K562 (cell line): Measurements from ENCODE around the gene MCL1. TPM values are rescaled to one million over a fixed set of nuclear protein-coding genes. Genes with fewer than 3 reads are reported as not detected.

Experiments used
- ATAC-seq: fragments of 200-7000 bp; cut with Tn5 transposase; 3 replicates; pipeline ENCODE4 v1.9.1; 2020; ENCODE audit warnings: moderate library complexity
- BruUV-seq: library from RNA; stranded (reverse); fragments of 400-500 nt; replicated peaks from 2 replicates; lab custom pipeline; 2021; lab: Mats Ljungman, UMichigan
- CTCF ChIA-PET: fragments of 300-600 bp; formaldehyde crosslinking; extraction: SDS; loops from one replicate; lab custom pipeline; 2021; ENCODE audit warnings: low intra/inter-chr PET ratio; lab: Yijun Ruan, JAX
- POLR2A ChIA-PET: fragments of 300-600, 350-650 bp; sonication (Branson Sonifier 250); formaldehyde crosslinking; extraction: SDS; loops from one replicate; lab custom pipeline; 2021; ENCODE audit warnings: antibody characterized with exemption, inconsistent platforms; lab: Yijun Ruan, JAX
- DNase-seq, 4 experiments: peaks; one replicate each; pipeline versions ENCODE4 v3.0.0 to v3.0.0-alpha.2; 2011 to 2018; ENCODE audit warnings: low spot score in 3 of 4, mixed read lengths in 3 of 4; ENCODE audit errors: extremely low read depth in 1 of 4
- FAIRE-seq: peaks from 2 replicates; lab custom pipeline; 2011; peaks lifted over from hg19 to GRCh38; lab: Jason Lieb, UNC
- H2AFZ ChIP-seq: 2 replicates; pipeline ENCODE4 v1.6.0; 2011; ENCODE audit warnings: low read depth, low read length, control low read depth, inconsistent platforms
- H3K27ac ChIP-seq: fragments of 200-600 bp; 3 replicates; pipeline ENCODE4 v1.8.0; 2011; ENCODE audit warnings: low read depth, mild to moderate bottlenecking, control low read depth, inconsistent platforms, low read length, moderate library complexity, mixed read lengths; ENCODE audit errors: extremely low read depth
- H3K27me3 ChIP-seq, 2 experiments: fragments of 300-600 bp in 1 of 2; 2 replicates in 1 of 2; 3 replicates in 1 of 2; pipeline versions ENCODE4 v1.6.0 to v1.8.0; 2011; ENCODE audit warnings: inconsistent platforms in 2 of 2, low read length in 2 of 2, mild to moderate bottlenecking in 1 of 2, mixed read lengths in 1 of 2, moderate library complexity in 1 of 2; ENCODE audit not compliant: control insufficient read depth in 2 of 2, insufficient read depth in 2 of 2
- H3K36me3 ChIP-seq: fragments of 300-600 bp; 3 replicates; pipeline ENCODE4 v1.8.0; 2011; ENCODE audit warnings: mild to moderate bottlenecking, low read length, inconsistent platforms; ENCODE audit not compliant: control insufficient read depth, insufficient read depth
- H3K4me1 ChIP-seq, 2 experiments: fragments of 200-600 bp in 1 of 2; replicated peaks in 1 of 2; 2 replicates in 1 of 2; 3 replicates in 1 of 2; pipeline versions ENCODE4 v1.5.1 to v1.8.0; 2011; ENCODE audit warnings: inconsistent platforms in 2 of 2, low read length in 2 of 2, mild to moderate bottlenecking in 1 of 2, mixed read lengths in 1 of 2, moderate library complexity in 1 of 2; ENCODE audit not compliant: control insufficient read depth in 2 of 2, insufficient read depth in 2 of 2
- H3K4me2 ChIP-seq: 2 replicates; pipeline ENCODE4 v1.6.1; 2011; ENCODE audit warnings: low read length, control low read depth, inconsistent platforms, mixed read lengths; ENCODE audit not compliant: insufficient read depth
- H3K4me3 ChIP-seq: fragments of 200-600 bp; sonication (generic), shearing (Covaris generic); 2 replicates; pipeline ENCODE4 v1.5.1; 2016; ENCODE audit warnings: control low read depth, inconsistent platforms
- H3K79me2 ChIP-seq: fragments of 200-600 bp; 3 replicates; pipeline ENCODE4 v1.8.0; 2011; ENCODE audit warnings: low read length, inconsistent platforms; ENCODE audit not compliant: control insufficient read depth, insufficient read depth
- H3K9ac ChIP-seq, 2 experiments: 2 replicates each; pipeline versions ENCODE4 v1.6.0 to v1.6.1; 2011; ENCODE audit warnings: low read depth in 2 of 2, low read length in 2 of 2, control low read depth in 1 of 2, inconsistent platforms in 1 of 2, mild to moderate bottlenecking in 1 of 2, mixed read lengths in 1 of 2; ENCODE audit not compliant: insufficient read depth in 1 of 2
- H3K9me1 ChIP-seq: one replicate; pipeline ENCODE4 v1.6.0; 2011; ENCODE audit warnings: inconsistent platforms, mild to moderate bottlenecking, low read length, moderate library complexity; ENCODE audit not compliant: control insufficient read depth, insufficient read depth
- H3K9me3 ChIP-seq: replicated peaks from 2 replicates; pipeline ENCODE4 v1.5.1; 2011; ENCODE audit warnings: low read depth, low read length, inconsistent platforms; ENCODE audit not compliant: control insufficient read depth, insufficient read depth
- H4K20me1 ChIP-seq: replicated peaks from 2 replicates; pipeline ENCODE4 v1.6.1; 2011; ENCODE audit warnings: low read length, inconsistent platforms, mixed read lengths; ENCODE audit not compliant: control insufficient read depth, insufficient read depth
- CBX8 ChIP-seq: fragments of 200-600 bp; sonication (generic); IDR thresholded peaks from 2 replicates; pipeline ENCODE4 v1.6.1; 2012; ENCODE audit warnings: borderline replicate concordance, mixed run types, low read depth, mild to moderate bottlenecking, moderate library complexity, mixed read lengths, low read length, control low read depth, inconsistent platforms; ENCODE audit not compliant: poor library complexity, severe bottlenecking; ENCODE audit errors: extremely low read depth
- CHD1 ChIP-seq: fragments of 200-600 bp; sonication (generic); IDR thresholded peaks from one replicate; pipeline ENCODE4 v1.6.1; 2012; ENCODE audit warnings: mild to moderate bottlenecking, moderate library complexity, low read length, inconsistent platforms
- EP400 ChIP-seq: fragments of 450-650 bp; IDR thresholded peaks from 2 replicates; pipeline ENCODE4 v1.6.1; 2017; ENCODE audit warnings: antibody characterized with exemption, mild to moderate bottlenecking, moderate library complexity
- FOSL1 ChIP-seq: fragments of 200-800 bp; sonication (Bioruptor generic); conservative IDR thresholded peaks from 2 replicates; pipeline ENCODE4 v1.6.1; 2016; ENCODE audit warnings: missing genetic modification characterization, missing compliant biosample characterization
- JUND ChIP-seq, 2 experiments: IDR thresholded peaks; 2 replicates in 1 of 2; 3 replicates in 1 of 2; pipeline ENCODE4 v1.6.1; 2011; ENCODE audit warnings: borderline replicate concordance in 2 of 2, low read depth in 2 of 2, low read length in 2 of 2, improper control_type of control experiment in 1 of 2, missing biosample characterization in 1 of 2, missing genetic modification characterization in 1 of 2, missing genetic modification reagents in 1 of 2
- KAT8 ChIP-seq: fragments of 450-650 bp; IDR thresholded peaks from 2 replicates; pipeline ENCODE4 v1.6.1; 2016; ENCODE audit warnings: low read depth, mild to moderate bottlenecking
- MYNN ChIP-seq, 2 experiments: sonication (generic); formaldehyde crosslinking in 1 of 2; IDR thresholded peaks; 2 replicates each; pipeline versions ENCODE4 v1.5.0 to v1.6.1; 2016 to 2020; ENCODE audit warnings: antibody characterized with exemption in 1 of 2, missing genetic modification reagents in 1 of 2
- SMARCA4 ChIP-seq: fragments of 450-650 bp; IDR thresholded peaks from 2 replicates; pipeline ENCODE4 v1.6.1; 2016
- ZFPM2 ChIP-seq: fragments of 250-450 bp; sonication (Bioruptor Pico); IDR thresholded peaks from 2 replicates; pipeline ENCODE4 v1.5.1; 2022; ENCODE audit warnings: mild to moderate bottlenecking
- ZNF699 ChIP-seq: fragments of 250-450 bp; sonication (Bioruptor Pico); IDR thresholded peaks from 2 replicates; pipeline ENCODE4 v1.8.0; 2021; ENCODE audit warnings: mild to moderate bottlenecking, moderate library complexity; ENCODE audit not compliant: insufficient replicate concordance
- WGBS: fragments of 100-300 bp; shearing (Covaris generic); methylation state at CpG from one replicate; pipeline ENCODE4 v1.1.6; 2016; ENCODE audit warnings: low coverage, mixed read lengths; ENCODE audit not compliant: insufficient coverage; ENCODE audit errors: missing lambda C conversion rate; 5-methylcytosine and 5-hydroxymethylcytosine counted together
- in situ Hi-C: fragments of 300-500 bp; cut with MboI; formaldehyde crosslinking; loops from 4 replicates; pipeline ENCODE4 v1.15.0; 2018; ENCODE audit warnings: inconsistent platforms, mixed read lengths
- intact Hi-C: fragments of 100-400 bp; cut with micrococcal nuclease; formaldehyde crosslinking; loops from 2 replicates; pipeline ENCODE4 v1.14.2; 2022
- polyA plus RNA-seq, 8 experiments: library from polyadenylated mRNA; depleted of rRNA in 4 of 8; stranded (reverse) in 5 of 8; unstranded in 3 of 8; fragments of >200 nt; fragmentation: Nextera tagmentation in 2 of 8; fragmentation: Illumina TruSeq in 1 of 8; extraction: Ambion mirVana in 2 of 8; extraction: Trizol in 1 of 8; gene quantifications; 2 replicates each; pipeline versions ENCODE4 v1.2.1 to v1.2.3, GENCODE V29; 2011 to 2014; ENCODE audit warnings: inconsistent platforms in 1 of 8, missing spikeins in 1 of 8
- total RNA-seq, 7 experiments: library from RNA; depleted of rRNA in 6 of 7; stranded (reverse); fragments of >200 nt in 6 of 7; fragmentation: Illumina TruSeq in 2 of 7; extraction: Trizol in 2 of 7; gene quantifications; 2 replicates each; pipeline versions ENCODE4 v1.2.1 to v1.2.3, GENCODE V29; 2011 to 2021; ENCODE audit warnings: low replicate concordance in 1 of 7
- TF ChIP-seq, protein P1 (sequence below): fragments of 450-650 bp; IDR thresholded peaks from 2 replicates; pipeline ENCODE4 v1.6.1; 2016; ENCODE audit warnings: antibody characterized with exemption
- TF ChIP-seq, protein P2 (sequence below): fragments of 250-450 bp; sonication (Bioruptor Pico); IDR thresholded peaks from 2 replicates; pipeline ENCODE4 v1.5.0; 2020; ENCODE audit warnings: mild to moderate bottlenecking
- TF ChIP-seq, protein P3 (sequence below), 2 experiments: fragments of 450-650 bp in 1 of 2; IDR thresholded peaks; 2 replicates each; pipeline ENCODE4 v1.6.1; 2011 to 2017; ENCODE audit warnings: low read depth in 2 of 2, antibody characterized with exemption in 1 of 2, borderline replicate concordance in 1 of 2, low read length in 1 of 2, mild to moderate bottlenecking in 1 of 2, mixed read lengths in 1 of 2; ENCODE audit not compliant: control insufficient read depth in 1 of 2
- TF ChIP-seq, protein P4 (sequence below): fragments of 250-450 bp; sonication (Bioruptor Pico); IDR thresholded peaks from 2 replicates; pipeline ENCODE4 v1.8.0; 2021; ENCODE audit warnings: borderline replicate concordance, mild to moderate bottlenecking, moderate library complexity; ENCODE audit not compliant: poor library complexity, severe bottlenecking

Gene MCL1
- total and polyA plus RNA-seq, 9 of the 15 experiments (the other 6 are each of a cell fraction or from before 2014, with no cell fraction given) = 27.1 to 224 (median 138) TPM

DNA sequence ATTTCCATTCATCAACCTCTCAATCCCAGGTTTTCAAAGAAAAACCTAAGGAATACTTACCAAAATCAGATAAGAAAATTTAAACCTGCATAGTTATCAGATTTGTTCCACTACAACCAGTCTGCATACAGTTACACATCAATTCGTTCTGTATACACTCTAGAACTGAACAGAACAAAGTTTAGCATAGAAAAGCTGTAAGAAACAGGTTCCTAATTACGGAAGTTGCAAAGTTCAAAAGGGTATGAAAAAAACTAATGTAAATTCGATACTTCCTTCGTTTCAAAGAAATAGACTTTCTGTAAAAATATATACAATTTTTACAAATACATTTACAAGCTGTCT lies 3.1 kb downstream of the MCL1 start:
- BruUV-seq = no TSS peak
- Histone ChIP-seq H3K9me3 (no peaks in the 10 kb centered on the region), H3K27me3 (no peaks in the 10 kb centered on the region), H2AFZ (no peak overlapping the region), H3K9me1 (no peaks in the 10 kb centered on the region), H3K4me2 (peak overlapping the region; percentile 97), H3K79me2 (peaks cover 74% of the 10 kb centered on the region), H3K4me1 (peaks cover 10 to 19% of the 10 kb centered on the region in 2 experiments; a peak in 4 of 5 replicates), H4K20me1 (peaks cover 51% of the 10 kb centered on the region), H3K4me3 (peak overlapping the region; percentile 98), H3K36me3 (peaks cover 65% of the 10 kb centered on the region), H3K9ac (peak overlapping the region in 1 of 2 experiments; percentile 97; a peak in 3 of 4 replicates), H3K27ac (no peak overlapping the region; the same call in 1 of the 3 replicates)
- intact Hi-C loops = loop anchor here (5.0 kb wide), 1 partner anchor 236 kb away; no protein-coding TSS in a partner anchor
- ChIA-PET CTCF (interaction anchor here (1.1 kb wide), 1 partner anchor 43 kb away, joined by 4 read pairs; no protein-coding TSS in a partner anchor), POLR2A (interaction anchor here (0.5 to 11.0 kb wide), 15 partner anchors 9 to 741 kb away, joined by 3 to 148 read pairs (median 3); partner anchors contain the start of gene ENSA)
- in situ Hi-C loops = no loop called here
- 9% methylated on average over 4 of the region's 4 CpGs for whole genome bisulfite sequencing
- ATAC-seq = no peak
- DNase-seq = no peak
- no peak for FAIRE-seq
- no peak for TF ChIP-seq CBX8
- TF ChIP-seq, protein P1, sequence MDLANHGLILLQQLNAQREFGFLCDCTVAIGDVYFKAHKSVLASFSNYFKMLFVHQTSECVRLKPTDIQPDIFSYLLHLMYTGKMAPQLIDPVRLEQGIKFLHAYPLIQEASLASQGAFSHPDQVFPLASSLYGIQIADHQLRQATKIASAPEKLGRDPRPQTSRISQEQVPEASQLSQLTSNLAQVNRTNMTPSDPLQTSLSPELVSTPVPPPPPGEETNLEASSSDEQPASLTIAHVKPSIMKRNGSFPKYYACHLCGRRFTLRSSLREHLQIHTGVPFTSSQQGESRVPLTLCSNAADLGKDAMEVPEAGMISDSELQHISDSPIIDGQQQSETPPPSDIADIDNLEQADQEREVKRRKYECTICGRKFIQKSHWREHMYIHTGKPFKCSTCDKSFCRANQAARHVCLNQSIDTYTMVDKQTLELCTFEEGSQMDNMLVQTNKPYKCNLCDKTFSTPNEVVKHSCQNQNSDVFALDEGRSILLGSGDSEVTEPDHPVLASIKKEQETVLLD = no peak
- no peak for TF ChIP-seq MYNN (IDR thresholded peaks at IDR 0.05)
- no peak for TF ChIP-seq MYNN (CRISPR knock-in tag; IDR thresholded peaks at IDR 0.05)
- TF ChIP-seq SMARCA4 = 0 out of 2 replicates have a peak, but pooled peaks have one; percentile 11
- no peak for TF ChIP-seq JUND (IDR thresholded peaks at IDR 0.05; ENCODE audit: borderline replicate concordance, low read depth, low read length)
- TF ChIP-seq JUND (tag; IDR thresholded peaks at IDR 0.05; ENCODE audit: borderline replicate concordance, low read depth, low read length) = no peak
- no peak for TF ChIP-seq FOSL1
- TF ChIP-seq, protein P2, sequence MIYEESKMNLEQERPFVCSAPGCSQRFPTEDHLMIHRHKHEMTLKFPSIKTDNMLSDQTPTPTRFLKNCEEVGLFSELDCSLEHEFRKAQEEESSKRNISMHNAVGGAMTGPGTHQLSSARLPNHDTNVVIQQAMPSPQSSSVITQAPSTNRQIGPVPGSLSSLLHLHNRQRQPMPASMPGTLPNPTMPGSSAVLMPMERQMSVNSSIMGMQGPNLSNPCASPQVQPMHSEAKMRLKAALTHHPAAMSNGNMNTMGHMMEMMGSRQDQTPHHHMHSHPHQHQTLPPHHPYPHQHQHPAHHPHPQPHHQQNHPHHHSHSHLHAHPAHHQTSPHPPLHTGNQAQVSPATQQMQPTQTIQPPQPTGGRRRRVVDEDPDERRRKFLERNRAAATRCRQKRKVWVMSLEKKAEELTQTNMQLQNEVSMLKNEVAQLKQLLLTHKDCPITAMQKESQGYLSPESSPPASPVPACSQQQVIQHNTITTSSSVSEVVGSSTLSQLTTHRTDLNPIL (CRISPR knock-in tag) = no peak
- TF ChIP-seq EP400 = no peak
- no peak for TF ChIP-seq ZFPM2 (CRISPR knock-in tag)
- TF ChIP-seq CHD1 = no peak
- TF ChIP-seq, protein P3, sequence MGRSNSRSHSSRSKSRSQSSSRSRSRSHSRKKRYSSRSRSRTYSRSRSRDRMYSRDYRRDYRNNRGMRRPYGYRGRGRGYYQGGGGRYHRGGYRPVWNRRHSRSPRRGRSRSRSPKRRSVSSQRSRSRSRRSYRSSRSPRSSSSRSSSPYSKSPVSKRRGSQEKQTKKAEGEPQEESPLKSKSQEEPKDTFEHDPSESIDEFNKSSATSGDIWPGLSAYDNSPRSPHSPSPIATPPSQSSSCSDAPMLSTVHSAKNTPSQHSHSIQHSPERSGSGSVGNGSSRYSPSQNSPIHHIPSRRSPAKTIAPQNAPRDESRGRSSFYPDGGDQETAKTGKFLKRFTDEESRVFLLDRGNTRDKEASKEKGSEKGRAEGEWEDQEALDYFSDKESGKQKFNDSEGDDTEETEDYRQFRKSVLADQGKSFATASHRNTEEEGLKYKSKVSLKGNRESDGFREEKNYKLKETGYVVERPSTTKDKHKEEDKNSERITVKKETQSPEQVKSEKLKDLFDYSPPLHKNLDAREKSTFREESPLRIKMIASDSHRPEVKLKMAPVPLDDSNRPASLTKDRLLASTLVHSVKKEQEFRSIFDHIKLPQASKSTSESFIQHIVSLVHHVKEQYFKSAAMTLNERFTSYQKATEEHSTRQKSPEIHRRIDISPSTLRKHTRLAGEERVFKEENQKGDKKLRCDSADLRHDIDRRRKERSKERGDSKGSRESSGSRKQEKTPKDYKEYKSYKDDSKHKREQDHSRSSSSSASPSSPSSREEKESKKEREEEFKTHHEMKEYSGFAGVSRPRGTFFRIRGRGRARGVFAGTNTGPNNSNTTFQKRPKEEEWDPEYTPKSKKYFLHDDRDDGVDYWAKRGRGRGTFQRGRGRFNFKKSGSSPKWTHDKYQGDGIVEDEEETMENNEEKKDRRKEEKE (IDR thresholded peaks at IDR 0.05; ENCODE audit: borderline replicate concordance in 1 of 2, control insufficient read depth in 1 of 2, low read depth in 2 of 2, low read length in 1 of 2) = no peak
- TF ChIP-seq, protein P4, sequence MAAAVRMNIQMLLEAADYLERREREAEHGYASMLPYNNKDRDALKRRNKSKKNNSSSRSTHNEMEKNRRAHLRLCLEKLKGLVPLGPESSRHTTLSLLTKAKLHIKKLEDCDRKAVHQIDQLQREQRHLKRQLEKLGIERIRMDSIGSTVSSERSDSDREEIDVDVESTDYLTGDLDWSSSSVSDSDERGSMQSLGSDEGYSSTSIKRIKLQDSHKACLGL = no peak
- TF ChIP-seq ZNF699 (CRISPR knock-in tag) = no peak
- no peak for TF ChIP-seq KAT8
